CD14-positive monocyte (primary cell): Measurements from ENCODE around the gene UTRN. TPM values are rescaled to one million over a fixed set of nuclear protein-coding genes. Genes with fewer than 3 reads are reported as not detected.

ENCODE experiments used
- DNase-seq, 3 donors: peaks; one replicate each; pipeline ENCODE4 v3.0.0-alpha.2; 2011 to 2022
- H2AFZ ChIP-seq: 2 replicates; pipeline ENCODE4 v1.6.0; 2012; ENCODE audit warnings: mild to moderate bottlenecking, low read depth, low read length, inconsistent platforms; ENCODE audit not compliant: insufficient read depth, poor library complexity, severe bottlenecking
- H3K27ac ChIP-seq, 2 donors: 1 replicate in 1 of 2; 2 replicates in 1 of 2; pipeline ENCODE4 v1.5.1; 2012 to 2013; ENCODE audit warnings: low read length in 2 of 2, control low read depth in 1 of 2, inconsistent platforms in 1 of 2, low read depth in 1 of 2, mild to moderate bottlenecking in 1 of 2
- H3K27me3 ChIP-seq, 2 donors: one replicate each; pipeline versions ENCODE4 v1.6.0 to v1.6.1; 2011 to 2013; ENCODE audit warnings: low read length in 2 of 2; ENCODE audit not compliant: control insufficient read depth in 2 of 2, insufficient read depth in 2 of 2
- H3K36me3 ChIP-seq, 2 donors: replicated peaks in 1 of 2; 1 replicate in 1 of 2; 2 replicates in 1 of 2; pipeline versions ENCODE4 v1.5.1 to v1.6.1; 2012 to 2013; ENCODE audit warnings: low read length in 2 of 2, control low read depth in 1 of 2, inconsistent platforms in 1 of 2, mild to moderate bottlenecking in 1 of 2; ENCODE audit not compliant: insufficient read depth in 2 of 2, control insufficient read depth in 1 of 2
- H3K4me1 ChIP-seq, 2 donors: 1 replicate in 1 of 2; 2 replicates in 1 of 2; pipeline versions ENCODE4 v1.5.1 to v1.6.1; 2012 to 2013; ENCODE audit warnings: low read length in 2 of 2, control low read depth in 1 of 2, inconsistent platforms in 1 of 2, mild to moderate bottlenecking in 1 of 2, moderate library complexity in 1 of 2; ENCODE audit not compliant: insufficient read depth in 2 of 2, control insufficient read depth in 1 of 2
- H3K4me2 ChIP-seq: replicated peaks from 2 replicates; pipeline ENCODE3; 2012; ENCODE audit warnings: low read length, moderate library complexity, mild to moderate bottlenecking; ENCODE audit not compliant: poor library complexity, severe bottlenecking; ENCODE audit errors: extremely low read depth
- H3K4me3 ChIP-seq, 3 experiments: fragments of 200-600 bp in 1 of 3; sonication (generic) in 1 of 3; replicated peaks in 1 of 3; 1 replicate in 2 of 3; 2 replicates in 1 of 3; pipeline ENCODE4 v1.5.1; 2011 to 2013; ENCODE audit warnings: low read length in 3 of 3, mild to moderate bottlenecking in 3 of 3, control low read depth in 2 of 3, low read depth in 2 of 3, inconsistent platforms in 1 of 3, moderate library complexity in 1 of 3
- H3K79me2 ChIP-seq: 2 replicates; pipeline ENCODE4 v1.6.0; 2012; ENCODE audit warnings: mild to moderate bottlenecking, control low read depth, inconsistent platforms, low read length, moderate library complexity; ENCODE audit not compliant: insufficient read depth
- H3K9ac ChIP-seq: 2 replicates; pipeline ENCODE4 v1.6.0; 2017; ENCODE audit warnings: low read length, mild to moderate bottlenecking; ENCODE audit not compliant: insufficient read depth, poor library complexity, severe bottlenecking
- H3K9me3 ChIP-seq, 2 donors: replicated peaks in 1 of 2; 1 replicate in 1 of 2; 2 replicates in 1 of 2; pipeline versions ENCODE4 v1.5.1 to v1.6.1; 2012 to 2013; ENCODE audit warnings: low read length in 2 of 2, control low read depth in 1 of 2; ENCODE audit not compliant: control insufficient read depth in 1 of 2, insufficient read depth in 1 of 2
- H4K20me1 ChIP-seq: 2 replicates; pipeline ENCODE4 v1.6.0; 2012; ENCODE audit warnings: mild to moderate bottlenecking, low read length, control low read depth, moderate library complexity; ENCODE audit not compliant: insufficient read depth
- H3K27ac Mint-ChIP-seq, 7 donors: one replicate each; pipeline ENCODE4 v1.8.0; 2020; ENCODE audit warnings: mild to moderate bottlenecking in 7 of 7, mixed read lengths in 7 of 7, moderate library complexity in 6 of 7, inconsistent platforms in 2 of 7
- H3K27me3 Mint-ChIP-seq, 3 donors: one replicate each; pipeline ENCODE4 v1.8.0; 2021 to 2022; ENCODE audit warnings: low read depth in 3 of 3, mild to moderate bottlenecking in 3 of 3, mixed read lengths in 3 of 3, moderate library complexity in 3 of 3, inconsistent platforms in 1 of 3
- H3K36me3 Mint-ChIP-seq, 2 donors: one replicate each; pipeline ENCODE4 v1.8.0; 2020; ENCODE audit warnings: mixed read lengths in 2 of 2, inconsistent platforms in 1 of 2, mild to moderate bottlenecking in 1 of 2
- H3K4me1 Mint-ChIP-seq: one replicate; pipeline ENCODE4 v1.8.0; 2020; ENCODE audit warnings: mild to moderate bottlenecking, mixed read lengths
- H3K4me3 Mint-ChIP-seq, 2 donors: one replicate each; pipeline ENCODE4 v1.8.0; 2020; ENCODE audit warnings: mild to moderate bottlenecking in 2 of 2, mixed read lengths in 2 of 2, moderate library complexity in 1 of 2
- H3K9me3 Mint-ChIP-seq, 7 donors: one replicate each; pipeline ENCODE4 v1.8.0; 2020 to 2022; ENCODE audit warnings: mixed read lengths in 7 of 7, mild to moderate bottlenecking in 6 of 7, moderate library complexity in 6 of 7, inconsistent platforms in 2 of 7
- WGBS: methylation state at CpG from one replicate; pipeline ENCODE4 v1.1.5; 2013; ENCODE audit warnings: missing lambda C conversion rate; ENCODE audit not compliant: insufficient coverage; 5-methylcytosine and 5-hydroxymethylcytosine counted together
- intact Hi-C, 2 donors: fragments of 100-400 bp; cut with micrococcal nuclease; formaldehyde crosslinking; loops; one replicate each; pipeline versions ENCODE4 v1.15.0 to v1.15.1; 2023
- polyA plus RNA-seq, 3 donors: library from polyadenylated mRNA; depleted of rRNA in 1 of 3; unstranded in 2 of 3; stranded (reverse) in 1 of 3; fragments of 300-500 nt in 2 of 3; fragments of >200 nt in 1 of 3; fragmentation: Illumina TruSeq in 2 of 3; gene quantifications; 1 replicate in 2 of 3; 2 replicates in 1 of 3; pipeline ENCODE4 v1.2.3, GENCODE V29; 2012 to 2021
- TF ChIP-seq, protein P1 (sequence below): fragments of 200-600 bp; IDR thresholded peaks from one replicate; pipeline ENCODE4 v1.8.0; 2022; ENCODE audit warnings: antibody characterized with exemption, mild to moderate bottlenecking

Gene UTRN
- polyA plus RNA-seq, 3 donors = 21.8 to 106 (median 66.1) TPM

DNA sequence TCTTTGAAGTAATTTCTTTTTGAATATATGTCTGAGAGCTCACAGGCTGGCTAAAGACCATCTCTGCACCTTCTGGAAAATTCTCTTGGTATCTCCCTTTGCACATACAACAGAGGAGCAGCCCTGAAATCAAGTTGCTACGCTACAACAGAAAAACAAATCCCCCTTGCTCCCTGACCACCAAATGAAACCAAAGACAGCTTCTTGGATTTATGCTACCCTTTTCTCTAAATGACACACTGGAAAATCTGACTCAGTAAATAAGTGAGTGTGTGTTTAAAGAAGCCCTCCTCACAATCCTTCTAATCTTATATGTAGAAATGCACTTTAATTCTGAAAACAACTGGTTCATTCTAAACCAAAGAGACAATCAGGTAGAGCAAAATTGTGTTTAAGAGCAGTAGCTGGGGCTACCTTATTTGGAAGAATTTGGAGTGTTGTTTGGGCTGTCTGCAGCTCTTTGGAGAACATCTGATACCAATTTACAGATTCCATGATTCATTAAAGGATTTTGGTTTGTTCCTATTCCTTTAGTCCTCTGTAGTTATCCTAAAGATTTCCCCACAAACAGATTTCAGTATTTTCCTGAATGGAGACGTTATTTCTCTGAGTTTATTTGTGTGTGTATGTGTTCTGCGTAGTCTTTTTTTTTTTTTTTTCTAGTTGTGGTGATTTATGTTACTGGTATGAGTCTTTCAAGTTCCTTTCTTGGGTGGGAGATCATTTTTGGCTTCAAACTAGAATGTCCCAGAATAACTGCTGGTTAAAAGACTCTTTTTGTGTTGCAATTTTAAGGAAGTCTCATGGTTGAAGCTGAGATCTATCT, 36.4 kb upstream of the UTRN start:
- Histone ChIP-seq H3K36me3 (no peaks in the 10 kb centered on the region), H4K20me1 (no peaks in the 10 kb centered on the region), H3K9me3 (peaks cover 9 to 11% of the 10 kb centered on the region in 2 donors), H2AFZ (no peak overlapping the region), H3K9ac (no peak overlapping the region), H3K27ac (no peak overlapping the region), H3K27me3 (no peaks in the 10 kb centered on the region), H3K4me2 (no peak overlapping the region), H3K79me2 (no peaks in the 10 kb centered on the region), H3K4me3 (no peak overlapping the region), H3K4me1 (no peaks in the 10 kb centered on the region)
- 100% methylated on average over 1 of the region's 3 CpGs for WGBS
- TF ChIP-seq, protein P1, sequence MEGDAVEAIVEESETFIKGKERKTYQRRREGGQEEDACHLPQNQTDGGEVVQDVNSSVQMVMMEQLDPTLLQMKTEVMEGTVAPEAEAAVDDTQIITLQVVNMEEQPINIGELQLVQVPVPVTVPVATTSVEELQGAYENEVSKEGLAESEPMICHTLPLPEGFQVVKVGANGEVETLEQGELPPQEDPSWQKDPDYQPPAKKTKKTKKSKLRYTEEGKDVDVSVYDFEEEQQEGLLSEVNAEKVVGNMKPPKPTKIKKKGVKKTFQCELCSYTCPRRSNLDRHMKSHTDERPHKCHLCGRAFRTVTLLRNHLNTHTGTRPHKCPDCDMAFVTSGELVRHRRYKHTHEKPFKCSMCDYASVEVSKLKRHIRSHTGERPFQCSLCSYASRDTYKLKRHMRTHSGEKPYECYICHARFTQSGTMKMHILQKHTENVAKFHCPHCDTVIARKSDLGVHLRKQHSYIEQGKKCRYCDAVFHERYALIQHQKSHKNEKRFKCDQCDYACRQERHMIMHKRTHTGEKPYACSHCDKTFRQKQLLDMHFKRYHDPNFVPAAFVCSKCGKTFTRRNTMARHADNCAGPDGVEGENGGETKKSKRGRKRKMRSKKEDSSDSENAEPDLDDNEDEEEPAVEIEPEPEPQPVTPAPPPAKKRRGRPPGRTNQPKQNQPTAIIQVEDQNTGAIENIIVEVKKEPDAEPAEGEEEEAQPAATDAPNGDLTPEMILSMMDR = no peak
- peaks cover 1% of the 10 kb centered on the region for H3K4me1 Mint-ChIP-seq
- H3K27me3 Mint-ChIP-seq = no peaks in the 10 kb centered on the region
- no peak overlapping the region for H3K4me3 Mint-ChIP-seq
- H3K36me3 Mint-ChIP-seq = no peaks in the 10 kb centered on the region
- H3K27ac Mint-ChIP-seq = no peak overlapping the region
- intact Hi-C loops = no loop called here
- peaks cover 5 to 16% (median 13%) of the 10 kb centered on the region in 7 donors for H3K9me3 Mint-ChIP-seq
- no peak for DNase-seq

DNA sequence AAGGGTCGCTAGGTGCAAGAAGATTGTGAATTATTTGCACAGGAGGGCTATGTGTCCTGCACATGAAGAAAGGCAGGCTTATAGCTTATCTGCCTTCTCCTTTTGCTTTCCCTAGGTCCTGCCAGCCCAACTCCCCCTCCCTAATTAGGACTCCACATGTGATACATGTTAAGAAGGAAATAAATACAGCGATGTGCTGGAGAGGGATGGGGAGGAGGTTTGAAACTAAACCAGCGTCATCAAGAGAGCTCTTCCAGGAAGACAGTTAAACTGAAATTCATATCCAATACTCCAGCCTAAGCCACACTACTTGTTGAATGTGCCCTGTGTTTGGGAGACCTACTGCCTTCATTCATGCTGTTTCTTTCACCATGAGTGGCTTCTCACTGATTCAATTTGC, 34.9 kb upstream of the UTRN start:
- Mint-ChIP-seq H3K4me1 (peaks cover 1% of the 10 kb centered on the region), H3K36me3 (no peaks in the 10 kb centered on the region), H3K9me3 (peaks cover 5 to 16% (median 11%) of the 10 kb centered on the region in 7 donors), H3K27ac (no peak overlapping the region), H3K27me3 (no peaks in the 10 kb centered on the region), H3K4me3 (no peak overlapping the region)
- H3K4me1 ChIP-seq = no peaks in the 10 kb centered on the region
- H3K9ac ChIP-seq = no peak overlapping the region
- no CpG with 5 or more reads among the region's 3 CpGs for WGBS
- no peak overlapping the region for H3K4me2 ChIP-seq
- H3K9me3 ChIP-seq = peaks cover 5 to 9% of the 10 kb centered on the region in 2 donors
- no peaks in the 10 kb centered on the region for H3K79me2 ChIP-seq
- H2AFZ ChIP-seq = no peak overlapping the region
- intact Hi-C loops = no loop called here
- TF ChIP-seq, protein P1 = no peak
- no peak overlapping the region for H3K27ac ChIP-seq
- DNase-seq = no peak
- H4K20me1 ChIP-seq = no peaks in the 10 kb centered on the region
- no peaks in the 10 kb centered on the region for H3K36me3 ChIP-seq
- no peak overlapping the region for H3K4me3 ChIP-seq
- no peaks in the 10 kb centered on the region for H3K27me3 ChIP-seq
